Measurements from ENCODE around the gene TYR. TPM values are rescaled to one million over a fixed set of nuclear protein-coding genes. Genes with fewer than 3 reads are reported as not detected.
"Not testable (repeated sequence)": the region's sequence is repeated elsewhere in the genome, so short reads cannot be mapped to it uniquely, and the experiment has no call there.

Gene TYR
- total RNA-seq, 4 donors from 2014 or later, result not detected

DNA sequence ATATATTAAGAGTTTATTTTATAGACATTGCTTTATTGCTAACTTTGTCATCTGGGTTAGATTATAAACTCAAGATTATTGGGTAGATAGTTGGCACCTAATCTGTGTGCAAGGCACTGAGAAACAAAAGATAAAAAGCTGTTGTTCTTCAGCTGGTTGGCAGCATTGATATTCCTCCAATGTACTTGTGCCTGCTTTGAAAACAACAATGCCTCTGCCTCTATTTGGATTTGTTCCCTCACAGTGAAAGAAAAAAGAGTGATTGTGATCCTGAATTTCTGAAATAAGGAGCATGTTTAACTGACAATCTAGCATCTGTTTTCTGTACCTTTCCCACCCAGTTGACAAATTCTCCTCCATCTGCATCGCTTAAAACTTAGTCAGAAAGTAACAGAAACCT, 98.3 kb downstream of the TYR start:
- H3K4me1 ChIP-seq, result no peaks in the 10 kb centered on the region
- 50% methylated on average over 1 of the region's 1 CpG for WGBS, 2 donors
- TF ChIP-seq, protein P1, sequence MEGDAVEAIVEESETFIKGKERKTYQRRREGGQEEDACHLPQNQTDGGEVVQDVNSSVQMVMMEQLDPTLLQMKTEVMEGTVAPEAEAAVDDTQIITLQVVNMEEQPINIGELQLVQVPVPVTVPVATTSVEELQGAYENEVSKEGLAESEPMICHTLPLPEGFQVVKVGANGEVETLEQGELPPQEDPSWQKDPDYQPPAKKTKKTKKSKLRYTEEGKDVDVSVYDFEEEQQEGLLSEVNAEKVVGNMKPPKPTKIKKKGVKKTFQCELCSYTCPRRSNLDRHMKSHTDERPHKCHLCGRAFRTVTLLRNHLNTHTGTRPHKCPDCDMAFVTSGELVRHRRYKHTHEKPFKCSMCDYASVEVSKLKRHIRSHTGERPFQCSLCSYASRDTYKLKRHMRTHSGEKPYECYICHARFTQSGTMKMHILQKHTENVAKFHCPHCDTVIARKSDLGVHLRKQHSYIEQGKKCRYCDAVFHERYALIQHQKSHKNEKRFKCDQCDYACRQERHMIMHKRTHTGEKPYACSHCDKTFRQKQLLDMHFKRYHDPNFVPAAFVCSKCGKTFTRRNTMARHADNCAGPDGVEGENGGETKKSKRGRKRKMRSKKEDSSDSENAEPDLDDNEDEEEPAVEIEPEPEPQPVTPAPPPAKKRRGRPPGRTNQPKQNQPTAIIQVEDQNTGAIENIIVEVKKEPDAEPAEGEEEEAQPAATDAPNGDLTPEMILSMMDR (IDR thresholded peaks at IDR 0.05), result no peak
- TF ChIP-seq POLR2A (IDR thresholded peaks at IDR 0.05), result no peak
- no peak for DNase-seq
- intact Hi-C loops (cut with DNase I), result no loop called here
- H3K4me3 ChIP-seq, result no peak overlapping the region
- no peak overlapping the region for H3K27ac ChIP-seq
- no peaks in the 10 kb centered on the region for H3K9me3 ChIP-seq
- H3K27me3 ChIP-seq, result no peaks in the 10 kb centered on the region
- H3K36me3 ChIP-seq, result no peaks in the 10 kb centered on the region

DNA sequence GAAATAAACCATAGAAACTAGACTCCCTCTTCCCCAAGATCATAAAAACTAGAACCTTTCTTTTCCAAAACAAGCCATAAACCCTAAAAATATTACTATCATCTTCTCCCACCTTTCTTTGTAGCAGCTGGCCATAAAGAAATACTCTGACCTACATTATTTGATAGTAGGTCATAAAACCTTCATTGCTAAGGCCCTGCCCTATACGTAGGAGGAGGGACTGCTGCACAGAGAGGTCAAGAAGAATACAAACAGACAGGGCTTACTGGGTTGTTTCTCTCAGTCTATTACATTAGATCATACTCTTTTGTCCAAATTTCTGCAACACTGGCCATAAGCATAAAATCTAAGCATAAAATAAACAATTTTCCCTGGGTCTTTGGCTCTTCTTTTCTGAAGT, 101.5 kb downstream of the TYR start:
- Histone ChIP-seq H3K36me3 (no peaks in the 10 kb centered on the region), H3K4me3 (no peak overlapping the region), H3K27me3 (no peaks in the 10 kb centered on the region), H3K4me1 (no peaks in the 10 kb centered on the region), H3K27ac (no peak overlapping the region), H3K9me3 (no peaks in the 10 kb centered on the region)
- 67 to 82% methylated on average over 1 of the region's 1 CpG for WGBS, 2 donors
- no peak for TF ChIP-seq POLR2A (IDR thresholded peaks at IDR 0.05)
- TF ChIP-seq, protein P1 (IDR thresholded peaks at IDR 0.05), result no peak
- no peak for DNase-seq
- intact Hi-C loops (cut with DNase I), result no loop called here

DNA sequence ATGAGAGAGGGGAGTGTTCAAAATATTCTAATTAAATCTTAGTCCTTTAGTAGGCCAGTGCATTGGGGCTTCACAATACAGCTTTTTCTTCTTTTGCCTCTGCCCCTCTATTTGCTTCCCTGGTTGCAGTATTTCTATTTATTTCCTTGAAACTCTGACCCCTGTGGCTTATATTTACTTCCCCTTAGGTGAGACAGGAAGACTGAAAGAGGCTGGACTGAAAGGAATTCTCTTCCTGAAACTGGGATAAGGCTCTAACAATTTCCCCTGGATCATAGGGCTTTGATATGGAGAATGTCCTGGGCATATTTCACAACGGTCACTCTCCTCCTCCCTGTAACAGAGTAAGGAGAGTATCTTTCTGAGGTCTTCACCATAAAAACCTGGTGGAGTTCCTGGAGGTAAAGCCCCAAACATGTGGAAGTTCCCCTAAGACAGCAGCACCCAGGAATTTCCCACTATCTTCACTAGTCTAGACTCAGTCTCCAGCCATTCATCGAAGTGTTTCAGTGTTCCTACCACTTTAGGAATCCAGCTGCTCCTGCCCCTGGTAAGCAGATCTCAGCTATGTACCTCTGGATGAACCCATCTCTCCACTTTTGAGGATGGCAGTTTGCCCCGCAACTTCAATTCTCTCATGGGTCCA, 103.5 kb downstream of the TYR start:
- intact Hi-C loops (cut with DNase I); H3K27ac ChIP-seq; H3K9me3 ChIP-seq; H3K4me1 ChIP-seq; H3K4me3 ChIP-seq; H3K27me3 ChIP-seq; DNase-seq; H3K36me3 ChIP-seq: not testable (repeated sequence)
- WGBS, 2 donors, result 57 to 67% methylated on average over 3 of the region's 3 CpGs

DNA sequence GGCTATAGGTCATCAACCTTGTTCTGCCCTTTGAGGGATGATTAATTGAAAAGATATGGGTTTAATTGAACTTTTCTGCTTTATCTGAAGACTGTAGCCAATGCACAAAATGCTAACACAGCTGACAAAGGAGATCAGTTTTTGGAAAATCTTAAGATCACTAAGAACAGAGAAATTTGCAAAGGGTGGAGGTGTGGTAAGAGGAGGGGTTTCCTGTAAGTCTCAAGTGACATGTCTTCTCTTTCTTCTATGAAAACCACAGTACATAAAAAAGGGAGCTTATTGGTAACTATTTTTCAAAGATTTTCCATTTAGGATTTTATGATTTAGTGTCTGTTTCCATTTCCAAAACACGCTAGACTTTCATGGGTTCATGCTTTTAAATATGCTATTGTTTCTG, 108.9 kb downstream of the TYR start:
- H3K36me3 ChIP-seq; H3K27me3 ChIP-seq; H3K9me3 ChIP-seq; H3K4me1 ChIP-seq; H3K4me3 ChIP-seq; DNase-seq; intact Hi-C loops (cut with DNase I); H3K27ac ChIP-seq: not testable (repeated sequence)
- WGBS, 2 donors, result 47 to 66% methylated on average over 1 of the region's 1 CpG

DNA sequence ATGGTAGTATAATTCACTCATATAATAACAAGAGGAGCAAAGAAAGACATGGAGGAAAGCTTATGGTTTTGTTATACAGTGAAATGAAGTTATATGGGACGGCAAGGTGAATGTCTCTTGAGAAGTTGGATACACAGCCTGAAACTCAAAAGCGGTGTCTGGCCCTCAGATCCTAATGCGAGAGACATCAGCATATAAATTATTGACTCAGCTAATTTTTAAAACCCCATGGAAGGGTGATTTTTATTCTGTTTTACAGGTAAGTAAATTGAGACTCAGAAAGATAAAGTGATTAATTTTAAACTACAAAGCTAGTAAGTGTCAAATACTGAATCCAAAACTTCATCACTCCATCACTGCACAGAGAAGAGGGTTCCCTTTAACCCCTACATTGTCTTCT, 110.3 kb downstream of the TYR start:
- DNase-seq; H3K27ac ChIP-seq; H3K36me3 ChIP-seq; H3K27me3 ChIP-seq; H3K4me3 ChIP-seq; intact Hi-C loops (cut with DNase I); H3K4me1 ChIP-seq; H3K9me3 ChIP-seq: not testable (repeated sequence)
- WGBS, 2 donors, result 64 to 72% methylated on average over 3 of the region's 3 CpGs

DNA sequence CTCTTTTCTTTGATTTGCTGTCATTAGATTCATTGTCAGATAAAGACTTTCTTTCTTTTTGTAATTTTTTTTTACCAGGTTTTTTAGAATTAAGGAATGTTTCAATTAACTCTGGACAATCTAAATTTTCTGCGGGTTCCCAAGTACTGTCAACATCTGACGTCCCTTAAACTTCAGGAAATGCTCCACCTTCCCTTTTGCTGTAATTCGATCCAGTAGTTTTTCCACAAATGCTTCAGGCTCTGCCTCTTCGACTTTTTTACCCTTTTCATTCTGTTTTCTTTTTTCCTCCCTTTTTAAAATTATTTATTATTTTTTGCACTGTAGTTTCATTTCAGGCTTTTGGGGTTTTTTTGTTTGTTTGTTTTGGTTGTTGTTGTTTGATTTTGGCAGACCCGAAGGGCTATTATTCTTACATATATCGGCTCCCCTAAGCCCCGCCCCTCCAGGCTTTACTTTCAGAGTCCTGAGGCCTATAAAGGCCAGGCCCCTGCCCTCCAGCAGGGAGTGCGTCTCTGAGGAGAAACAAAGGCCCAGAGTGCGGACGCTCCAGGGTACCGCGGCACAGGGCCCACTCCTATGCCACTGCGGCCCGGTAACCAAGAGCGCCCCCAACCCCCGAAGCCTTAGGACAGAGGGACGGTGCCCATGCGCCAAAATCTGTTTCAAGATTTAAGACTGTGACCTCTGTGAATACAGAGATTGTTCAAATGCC, 116.4 kb downstream of the TYR start:
- intact Hi-C loops (cut with DNase I), result no loop called here
- no peaks in the 10 kb centered on the region for H3K9me3 ChIP-seq
- H3K27ac ChIP-seq, result no peak overlapping the region
- WGBS, 2 donors, result 31 to 33% methylated on average over 5 to 15 of the region's 18 CpGs
- DNase-seq, result no peak
- no peaks in the 10 kb centered on the region for H3K36me3 ChIP-seq
- no peaks in the 10 kb centered on the region for H3K4me1 ChIP-seq
- no peaks in the 10 kb centered on the region for H3K27me3 ChIP-seq
- TF ChIP-seq, protein P1 (IDR thresholded peaks at IDR 0.05), result no peak
- TF ChIP-seq POLR2A (IDR thresholded peaks at IDR 0.05), result no peak
- peak overlapping the region in 1 of 4 donors; percentile 15 for H3K4me3 ChIP-seq

DNA sequence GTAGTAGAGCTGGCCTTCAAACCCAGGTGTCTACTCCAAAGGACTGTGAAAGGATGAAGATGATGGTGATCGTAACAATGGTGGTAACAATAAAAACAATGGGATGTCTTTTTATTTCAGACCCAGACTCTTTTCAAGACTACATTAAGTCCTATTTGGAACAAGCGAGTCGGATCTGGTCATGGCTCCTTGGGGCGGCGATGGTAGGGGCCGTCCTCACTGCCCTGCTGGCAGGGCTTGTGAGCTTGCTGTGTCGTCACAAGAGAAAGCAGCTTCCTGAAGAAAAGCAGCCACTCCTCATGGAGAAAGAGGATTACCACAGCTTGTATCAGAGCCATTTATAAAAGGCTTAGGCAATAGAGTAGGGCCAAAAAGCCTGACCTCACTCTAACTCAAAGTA, 117.3 kb downstream of the TYR start:
- H3K27ac ChIP-seq; H3K4me3 ChIP-seq; H3K27me3 ChIP-seq; H3K36me3 ChIP-seq; DNase-seq; H3K9me3 ChIP-seq; H3K4me1 ChIP-seq; intact Hi-C loops (cut with DNase I): not testable (repeated sequence)
- 90 to 92% methylated on average over 7 of the region's 7 CpGs for WGBS, 2 donors

DNA sequence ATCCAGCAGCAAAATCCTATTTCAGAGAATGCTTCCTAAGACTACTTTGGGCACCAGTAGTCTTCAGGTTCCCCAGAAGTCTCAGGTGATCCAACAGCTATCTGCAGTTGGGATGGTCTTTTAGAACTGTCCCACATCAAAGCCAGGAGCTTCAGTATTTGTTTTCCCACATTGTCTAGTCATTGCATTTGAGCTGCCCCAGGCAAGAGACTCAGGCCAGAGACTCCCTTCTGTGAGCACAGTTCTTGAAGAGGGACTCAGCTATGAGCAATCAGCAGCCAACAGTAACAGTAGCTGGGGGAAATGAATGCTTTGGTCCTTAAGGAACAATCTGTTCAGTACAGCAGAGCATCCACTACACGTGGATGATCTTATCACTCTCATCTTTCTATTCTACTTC, 125.4 kb downstream of the TYR start:
- H3K9me3 ChIP-seq; H3K27me3 ChIP-seq; H3K4me3 ChIP-seq; H3K27ac ChIP-seq; H3K4me1 ChIP-seq; DNase-seq; H3K36me3 ChIP-seq; intact Hi-C loops (cut with DNase I): not testable (repeated sequence)
- WGBS, 2 donors, result 44 to 62% methylated on average over 1 of the region's 1 CpG

DNA sequence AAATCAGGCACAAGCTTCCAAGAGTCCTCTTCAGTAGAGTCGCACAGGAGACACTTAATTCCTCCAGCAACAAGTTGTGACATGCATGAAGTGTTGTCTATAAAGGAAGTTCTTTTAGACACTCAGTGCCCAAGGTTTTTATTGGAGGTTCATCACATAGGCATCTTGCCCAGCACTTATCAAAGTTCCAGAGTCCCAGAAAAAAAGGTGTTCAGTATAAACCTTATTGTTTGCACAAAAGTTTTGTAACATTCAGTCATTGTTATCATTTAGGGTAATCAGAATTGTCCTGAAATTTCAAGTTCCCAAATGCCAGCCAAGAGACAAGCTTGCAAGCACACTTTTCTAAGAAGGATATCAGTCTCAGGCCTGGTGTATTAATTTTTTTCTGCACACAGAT, 130.6 kb downstream of the TYR start:
- H3K36me3 ChIP-seq; H3K27ac ChIP-seq; H3K4me3 ChIP-seq; H3K27me3 ChIP-seq; H3K4me1 ChIP-seq; intact Hi-C loops (cut with DNase I); H3K9me3 ChIP-seq; DNase-seq: not testable (repeated sequence)
- 30 to 64% methylated on average over 1 of the region's 1 CpG for WGBS, 2 donors

DNA sequence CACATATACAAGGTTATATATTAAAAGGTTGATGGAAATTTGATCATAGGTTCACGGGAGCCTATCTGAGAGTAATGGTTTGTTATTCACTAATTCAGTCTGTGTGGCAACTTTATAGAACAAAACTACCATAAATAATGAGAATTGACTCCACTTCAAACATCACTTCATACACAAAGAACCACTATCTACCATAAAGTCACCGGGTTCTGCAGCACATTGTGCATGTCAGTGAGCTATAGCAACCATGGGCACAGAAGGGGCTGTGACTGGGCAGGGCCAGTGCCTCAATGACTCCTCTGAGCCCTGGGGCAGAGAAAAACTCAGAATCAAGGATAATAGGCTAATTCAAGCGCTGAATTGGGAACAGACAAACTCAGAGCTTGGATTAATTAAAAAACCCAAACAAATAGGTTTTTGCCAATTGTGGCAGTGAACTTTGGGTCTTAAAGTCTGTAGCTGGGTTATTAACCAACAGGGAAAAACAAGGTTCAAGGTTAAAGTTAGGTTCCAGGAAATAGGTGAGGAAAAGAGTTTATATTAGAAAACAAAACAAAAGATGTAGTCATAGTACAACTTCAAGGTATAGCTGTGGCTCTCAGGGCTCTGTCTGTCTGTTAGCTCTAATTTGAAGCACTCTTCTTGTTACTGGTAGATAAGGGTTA, 131.8 kb downstream of the TYR start:
- H3K9me3 ChIP-seq; H3K4me3 ChIP-seq; H3K36me3 ChIP-seq; H3K27me3 ChIP-seq; H3K27ac ChIP-seq; H3K4me1 ChIP-seq; DNase-seq; intact Hi-C loops (cut with DNase I): not testable (repeated sequence)
- 62 to 69% methylated on average over 3 of the region's 3 CpGs for WGBS, 2 donors
